Measurements from ENCODE around the gene ZNF423.

The ZNF423 gene

DNA sequence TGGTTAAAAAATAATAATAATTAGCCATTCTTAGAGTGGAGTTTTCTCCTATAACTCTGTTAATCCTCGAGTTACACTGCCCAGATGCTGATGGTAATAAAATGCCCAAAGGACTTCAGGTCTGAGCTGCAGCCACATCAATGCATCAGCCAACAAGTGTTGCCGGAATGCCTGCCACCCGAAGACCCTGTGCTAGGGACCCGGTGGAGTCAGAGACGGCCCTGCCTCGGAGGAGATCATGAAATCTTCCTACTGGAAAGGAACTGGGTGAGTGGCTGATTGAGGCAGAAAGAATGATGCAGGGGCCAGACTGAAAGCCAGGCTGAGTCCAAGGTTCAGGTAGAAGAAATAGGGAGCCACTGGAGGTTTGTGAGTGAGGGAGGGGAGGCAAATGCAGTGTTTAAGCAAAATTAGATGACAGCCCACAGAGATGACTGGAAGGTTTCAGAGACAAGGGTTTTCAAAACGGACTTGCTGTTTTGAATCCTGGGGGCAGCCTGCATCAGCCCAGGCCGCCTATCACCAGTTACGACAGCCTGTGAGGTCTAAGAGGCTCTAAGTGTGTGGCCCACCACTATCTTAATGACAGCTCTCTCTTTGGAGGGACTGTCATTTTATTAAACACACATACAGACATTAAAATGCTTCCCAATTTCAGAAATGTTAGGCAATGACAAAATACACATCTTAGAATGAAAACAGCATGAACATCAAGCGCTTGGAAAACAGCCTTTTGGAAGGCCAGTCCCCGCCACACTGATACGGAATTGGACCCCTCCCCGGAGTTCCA, 100.0 kb downstream of the ZNF423 start:
- H3K27ac ChIP-seq, result no peak overlapping the region
- H3K27me3 ChIP-seq, result peaks cover 0 to 4% of the 10 kb centered on the region in 2 donors
- TF ChIP-seq, protein P1, sequence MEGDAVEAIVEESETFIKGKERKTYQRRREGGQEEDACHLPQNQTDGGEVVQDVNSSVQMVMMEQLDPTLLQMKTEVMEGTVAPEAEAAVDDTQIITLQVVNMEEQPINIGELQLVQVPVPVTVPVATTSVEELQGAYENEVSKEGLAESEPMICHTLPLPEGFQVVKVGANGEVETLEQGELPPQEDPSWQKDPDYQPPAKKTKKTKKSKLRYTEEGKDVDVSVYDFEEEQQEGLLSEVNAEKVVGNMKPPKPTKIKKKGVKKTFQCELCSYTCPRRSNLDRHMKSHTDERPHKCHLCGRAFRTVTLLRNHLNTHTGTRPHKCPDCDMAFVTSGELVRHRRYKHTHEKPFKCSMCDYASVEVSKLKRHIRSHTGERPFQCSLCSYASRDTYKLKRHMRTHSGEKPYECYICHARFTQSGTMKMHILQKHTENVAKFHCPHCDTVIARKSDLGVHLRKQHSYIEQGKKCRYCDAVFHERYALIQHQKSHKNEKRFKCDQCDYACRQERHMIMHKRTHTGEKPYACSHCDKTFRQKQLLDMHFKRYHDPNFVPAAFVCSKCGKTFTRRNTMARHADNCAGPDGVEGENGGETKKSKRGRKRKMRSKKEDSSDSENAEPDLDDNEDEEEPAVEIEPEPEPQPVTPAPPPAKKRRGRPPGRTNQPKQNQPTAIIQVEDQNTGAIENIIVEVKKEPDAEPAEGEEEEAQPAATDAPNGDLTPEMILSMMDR (IDR thresholded peaks at IDR 0.05), result no peak
- H3K36me3 ChIP-seq, result no peaks in the 10 kb centered on the region
- H3K4me1 ChIP-seq, result peaks cover 0 to 5% (median 2%) of the 10 kb centered on the region in 4 donors
- intact Hi-C loops (cut with DNase I; ENCODE audit: low total_unique reads), result no loop called here
- DNase-seq, result no peak
- H3K9me3 ChIP-seq, result no peaks in the 10 kb centered on the region
- H3K4me3 ChIP-seq, result no peak overlapping the region

DNA sequence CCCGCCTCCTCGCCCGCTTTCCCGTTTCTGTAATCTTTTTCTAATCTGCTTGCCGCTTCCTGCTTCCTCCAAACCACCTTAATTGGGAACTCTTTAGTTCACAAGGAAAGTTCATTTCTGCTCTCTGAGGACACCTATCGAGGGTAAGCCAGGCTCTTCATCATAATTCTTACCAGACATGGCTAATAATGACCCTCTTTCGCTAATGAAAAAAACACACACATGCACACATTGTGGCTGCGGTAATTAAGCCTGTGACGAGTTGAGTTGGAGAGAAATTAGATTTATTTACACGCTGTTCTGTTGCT, 100.6 kb downstream of the ZNF423 start:
- H3K27me3 ChIP-seq, result peaks cover 0 to 4% of the 10 kb centered on the region in 2 donors
- no peak for DNase-seq
- TF ChIP-seq, protein P1 (IDR thresholded peaks at IDR 0.05), result peak; percentile 36 to 38
- peak overlapping the region; percentile 26 to 28 for H3K4me3 ChIP-seq
- H3K36me3 ChIP-seq, result no peaks in the 10 kb centered on the region
- H3K9me3 ChIP-seq, result no peaks in the 10 kb centered on the region
- peaks cover 0 to 5% (median 2%) of the 10 kb centered on the region in 4 donors for H3K4me1 ChIP-seq
- intact Hi-C loops (cut with DNase I; ENCODE audit: low total_unique reads), result no loop called here
- no peak overlapping the region for H3K27ac ChIP-seq

DNA sequence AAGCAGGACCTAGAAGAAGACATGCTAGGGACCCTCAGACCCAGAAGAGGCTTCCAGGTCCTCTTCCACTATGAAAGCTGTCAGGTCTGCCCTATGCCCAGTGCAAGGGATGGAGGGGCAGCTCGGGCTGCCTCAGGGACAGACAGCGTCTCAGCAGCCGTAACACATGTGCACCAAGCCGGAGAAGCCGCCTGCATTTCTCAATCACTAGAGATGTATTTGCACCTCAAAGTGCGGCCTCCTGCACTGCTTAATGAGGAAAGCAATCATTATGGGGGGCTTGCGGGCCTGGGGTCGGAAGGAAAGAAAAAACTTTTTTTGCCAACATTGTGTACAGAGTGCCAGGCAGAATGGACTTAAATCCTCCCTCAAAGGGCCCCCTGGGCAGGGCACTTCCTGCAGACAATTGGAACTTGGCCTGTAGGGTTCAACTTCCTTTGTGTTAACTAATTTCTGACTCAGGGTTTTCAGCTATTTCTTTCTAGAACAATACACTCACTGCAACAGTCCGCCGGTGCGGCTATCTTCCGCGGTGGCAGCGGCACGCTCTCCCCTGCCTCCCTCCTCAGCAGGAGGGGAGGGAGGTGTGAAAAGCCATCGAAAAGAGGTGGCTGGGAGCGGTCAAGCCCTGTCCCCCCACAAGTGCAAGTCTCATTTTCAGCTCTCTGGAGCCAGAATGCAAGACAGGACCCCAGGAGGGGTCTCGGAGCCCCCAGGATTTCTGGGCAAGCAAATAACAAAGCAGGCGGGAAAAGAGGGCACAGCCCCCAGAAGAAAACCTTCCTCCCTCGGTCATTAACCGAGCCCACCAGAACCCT, 101.2 kb downstream of the ZNF423 start:
- peak in 1 of 2 donors; percentile 34 for DNase-seq
- TF ChIP-seq, protein P1 (IDR thresholded peaks at IDR 0.05), result no peak
- intact Hi-C loops (cut with DNase I; ENCODE audit: low total_unique reads), result no loop called here
- H3K36me3 ChIP-seq, result no peaks in the 10 kb centered on the region
- no peaks in the 10 kb centered on the region for H3K9me3 ChIP-seq
- peaks cover 0 to 4% of the 10 kb centered on the region in 2 donors for H3K27me3 ChIP-seq
- H3K4me1 ChIP-seq, result peaks cover 0 to 5% (median 2%) of the 10 kb centered on the region in 4 donors
- no peak overlapping the region for H3K27ac ChIP-seq
- peak overlapping the region; percentile 26 to 28 for H3K4me3 ChIP-seq

DNA sequence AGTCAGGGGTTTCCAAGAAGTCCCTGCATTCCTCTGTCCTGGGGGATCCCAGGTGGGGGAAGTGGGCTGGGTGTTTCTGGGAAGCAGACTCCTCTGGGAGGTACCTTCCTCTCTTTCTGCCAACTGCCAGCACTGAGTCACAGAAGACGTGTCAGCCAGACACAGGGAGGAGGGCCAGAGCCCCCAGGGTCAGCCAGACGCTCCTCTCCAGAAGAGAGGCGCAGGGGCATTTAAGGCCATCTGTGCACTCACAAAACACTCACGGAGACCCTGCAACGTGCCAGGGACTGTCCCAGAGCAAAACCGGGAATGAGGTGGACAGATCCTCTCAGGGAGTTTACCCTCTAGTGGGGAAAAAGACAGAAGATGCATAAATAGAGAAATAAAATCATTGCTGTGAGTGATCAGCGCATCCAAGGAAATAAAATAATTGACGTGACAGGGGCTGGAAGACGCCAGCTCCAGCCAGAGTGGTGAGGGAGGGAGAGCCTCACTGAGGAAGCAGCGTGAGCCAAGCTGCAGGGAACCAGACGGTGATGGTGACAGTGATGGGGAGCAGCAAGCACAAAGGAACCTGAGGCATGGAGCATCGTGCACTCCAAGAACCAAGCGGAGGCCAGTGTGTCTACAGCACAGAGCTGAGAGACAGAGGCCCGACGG, 105.4 kb downstream of the ZNF423 start:
- Histone ChIP-seq H3K27me3 (peaks cover 0 to 4% of the 10 kb centered on the region in 2 donors), H3K36me3 (no peaks in the 10 kb centered on the region), H3K4me1 (peaks cover 0 to 5% (median under 1%) of the 10 kb centered on the region in 4 donors), H3K9me3 (no peaks in the 10 kb centered on the region), H3K4me3 (no peak overlapping the region), H3K27ac (no peak overlapping the region)
- TF ChIP-seq, protein P1 (IDR thresholded peaks at IDR 0.05), result no peak
- intact Hi-C loops (cut with DNase I; ENCODE audit: low total_unique reads), result no loop called here
- DNase-seq, result no peak

DNA sequence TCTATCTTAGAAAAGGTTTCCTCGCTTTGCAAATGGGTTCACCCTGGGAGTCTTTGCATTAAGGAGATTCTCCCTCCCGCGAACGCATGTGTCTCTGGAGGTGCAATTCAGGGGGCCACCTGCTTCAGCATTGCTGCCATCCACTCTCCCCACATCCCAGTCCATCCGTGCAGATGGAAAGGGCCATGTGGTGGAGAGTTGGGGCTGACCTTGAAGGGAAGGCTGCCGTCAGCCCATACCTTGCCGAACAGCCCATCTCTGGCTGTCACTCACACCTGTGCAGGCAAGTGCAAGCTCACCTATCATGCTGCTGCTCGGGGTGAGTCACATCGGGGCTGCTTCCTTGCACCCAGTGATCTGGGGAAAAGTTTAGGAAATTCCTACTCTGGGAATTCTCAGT, 106.1 kb downstream of the ZNF423 start:
- Histone ChIP-seq H3K27me3 (peaks cover 0 to 4% of the 10 kb centered on the region in 2 donors), H3K36me3 (no peaks in the 10 kb centered on the region), H3K9me3 (no peaks in the 10 kb centered on the region), H3K4me1 (peaks cover 0 to 3% (median 0%) of the 10 kb centered on the region in 4 donors), H3K4me3 (no peak overlapping the region), H3K27ac (no peak overlapping the region)
- intact Hi-C loops (cut with DNase I; ENCODE audit: low total_unique reads), result no loop called here
- TF ChIP-seq, protein P1 (IDR thresholded peaks at IDR 0.05), result no peak
- no peak for DNase-seq

Data from tibial artery (tissue), 4 donors.